HG02970 (cell line): ENCODE results near the gene SAT1.

Experiments
- ATAC-seq: cut with Tn5 transposase; IDR thresholded peaks from one replicate; pipeline ENCODE4 v1.9.1; 2021; ENCODE audit warnings: mild to moderate bottlenecking, moderate library complexity, moderate number of reproducible peaks; ENCODE audit not compliant: unreplicated experiment, low FRiP score

The SAT1 gene

DNA sequence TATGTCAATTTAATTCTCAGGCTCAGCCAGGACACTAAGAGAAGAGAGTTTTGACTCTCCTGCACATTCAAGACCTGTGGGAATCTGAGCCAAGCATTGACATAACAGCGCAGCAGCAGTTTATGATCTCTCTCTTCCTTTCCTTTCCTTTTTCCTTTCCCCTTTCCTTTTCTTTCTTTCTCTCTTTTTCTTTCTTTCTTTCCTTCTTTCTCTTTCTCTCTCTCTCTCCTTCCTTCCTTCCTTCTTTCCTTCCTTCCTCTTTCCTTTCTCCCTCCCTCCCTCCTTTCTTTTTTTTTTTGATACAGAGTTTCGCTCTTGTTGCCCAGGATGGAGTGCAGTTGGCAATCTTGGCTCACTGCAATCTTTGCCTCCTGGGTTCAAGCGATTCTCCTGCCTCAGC lies 21.6 kb downstream of the SAT1 start:
- no peak for ATAC-seq

GRCh38 chrX:23805389-23805788 lies 22.4 kb downstream of the SAT1 start:
- ATAC-seq: no peak

DNA sequence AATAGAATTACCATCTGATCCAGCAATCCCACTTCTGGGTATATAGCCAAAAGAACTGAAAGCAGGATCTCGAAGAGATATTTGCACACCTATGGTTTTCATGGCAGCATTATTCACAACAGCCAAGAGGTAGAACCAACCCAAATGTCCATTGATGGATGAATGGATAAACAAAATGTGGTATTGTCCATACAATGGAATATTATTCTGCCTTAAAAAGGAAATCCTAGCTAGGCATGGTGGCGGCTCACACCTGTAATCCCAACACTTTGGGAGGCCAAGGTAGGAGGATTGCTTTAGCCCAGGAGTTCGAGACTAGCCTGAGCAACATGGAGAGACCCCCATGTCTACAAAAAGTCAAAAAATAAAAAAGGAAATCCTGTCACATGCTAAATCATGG lies 27.3 kb downstream of the SAT1 start:
- no peak for ATAC-seq

- no peak for ATAC-seq
Measured at GRCh38 chrX:23811108-23811651, 28.2 kb downstream of the SAT1 start.

- no peak for ATAC-seq
Measured at GRCh38 chrX:23811656-23812055, 28.7 kb downstream of the SAT1 start.

- ATAC-seq: no peak
Measured at GRCh38 chrX:23813808-23814207, 30.8 kb downstream of the SAT1 start.

GRCh38 chrX:23815376-23815775 lies 32.4 kb downstream of the SAT1 start:
- no peak for ATAC-seq

DNA sequence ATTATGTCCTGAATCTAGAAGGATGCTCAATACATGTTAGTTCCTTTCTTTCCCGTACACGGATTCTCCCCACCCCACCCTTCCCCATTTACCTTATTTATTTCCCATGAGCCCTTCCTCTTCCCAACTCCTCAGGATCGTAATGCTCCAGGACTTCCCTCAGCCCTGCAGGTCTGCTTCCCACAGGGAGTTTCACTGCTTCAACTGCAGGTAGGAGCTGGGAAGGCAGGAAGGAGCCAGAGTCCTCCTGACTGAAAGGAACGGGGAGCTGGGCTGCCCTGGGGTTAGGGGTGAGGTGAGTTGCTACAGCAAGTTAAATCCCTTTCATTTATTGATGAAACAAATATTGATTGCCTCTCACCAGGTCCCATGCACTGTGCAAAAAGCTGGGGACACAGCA lies 33.2 kb downstream of the SAT1 start:
- no peak for ATAC-seq

DNA sequence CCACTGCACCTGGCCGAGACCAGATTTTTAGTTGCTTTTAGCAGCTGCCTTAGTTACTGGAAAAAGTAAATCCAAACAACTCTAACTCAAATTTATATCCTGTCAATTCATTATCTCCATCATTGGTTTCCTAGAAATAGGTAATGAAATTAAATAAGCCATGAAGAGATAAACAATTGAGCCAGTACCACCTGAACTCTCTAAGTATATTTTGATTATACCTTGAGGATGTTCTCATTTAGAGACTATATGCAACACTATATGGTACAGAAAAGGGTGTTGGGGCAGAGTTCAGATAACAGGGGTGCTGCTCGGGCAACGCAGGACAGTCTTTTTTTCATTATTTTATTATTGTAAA lies 35.0 kb downstream of the SAT1 start:
- ATAC-seq: no peak

GRCh38 chrX:23819385-23820234 lies 36.6 kb downstream of the SAT1 start:
- no peak for ATAC-seq

- ATAC-seq: no peak
Measured at GRCh38 chrX:23820235-23820782, 37.3 kb downstream of the SAT1 start.

DNA sequence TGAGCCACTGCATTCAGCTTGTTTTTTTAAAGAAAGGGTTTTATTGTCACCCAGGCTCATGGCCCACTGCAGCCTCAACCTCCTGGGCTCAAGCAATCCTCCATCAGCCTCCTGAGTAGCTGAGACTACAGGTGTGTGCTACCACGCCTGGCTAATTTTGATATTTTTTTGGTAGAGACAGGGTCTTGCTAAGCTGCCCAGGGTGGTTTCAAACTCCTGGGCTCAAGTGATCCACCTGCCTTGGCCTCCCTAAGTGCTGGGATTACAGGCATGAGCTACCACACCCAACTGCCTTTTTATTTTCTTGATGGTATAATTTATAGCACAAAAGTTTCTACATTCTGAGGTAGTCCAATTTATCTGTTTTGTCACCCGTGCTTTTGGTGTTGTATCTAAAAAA lies 38.9 kb downstream of the SAT1 start:
- ATAC-seq: no peak

GRCh38 chrX:23822397-23822796 lies 39.4 kb downstream of the SAT1 start:
- ATAC-seq: no peak

DNA sequence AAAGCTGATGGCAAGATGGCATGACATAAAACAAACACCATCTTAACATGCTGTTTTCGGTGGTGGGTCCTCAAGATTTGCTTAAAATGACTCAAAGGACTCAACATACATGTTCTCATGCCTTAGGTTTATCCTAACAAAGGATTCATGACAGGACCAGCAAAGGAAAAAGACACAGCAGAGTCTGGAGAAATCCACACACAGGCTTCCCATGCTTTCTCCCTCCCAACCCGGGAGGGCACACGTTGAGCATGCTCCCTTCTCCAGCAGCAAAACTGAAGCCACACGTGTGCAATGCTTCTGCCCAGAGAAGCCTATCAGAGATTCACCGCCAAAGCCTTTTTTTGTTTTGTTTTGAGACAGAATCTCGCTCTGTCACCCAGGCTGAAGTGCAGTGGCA lies 39.9 kb downstream of the SAT1 start:
- ATAC-seq: no peak

DNA sequence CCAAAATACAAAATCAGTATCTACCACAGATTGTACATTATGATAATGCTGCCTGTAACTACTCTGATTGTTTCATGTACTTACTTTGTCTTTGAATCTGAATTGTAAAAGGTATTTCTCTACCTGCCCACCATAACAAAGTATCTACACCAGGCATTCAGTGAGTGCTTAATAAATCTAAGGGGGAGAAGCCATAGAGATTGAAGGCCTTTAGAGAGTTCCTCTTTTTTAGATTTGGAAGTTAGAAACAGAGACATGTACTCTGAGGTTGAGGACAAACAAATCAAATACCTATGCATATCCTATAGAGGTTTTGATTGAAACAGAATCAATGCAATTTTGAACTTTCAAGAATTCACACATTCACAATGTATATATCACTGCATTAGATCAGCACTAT lies 42.7 kb downstream of the SAT1 start:
- ATAC-seq: no peak

DNA sequence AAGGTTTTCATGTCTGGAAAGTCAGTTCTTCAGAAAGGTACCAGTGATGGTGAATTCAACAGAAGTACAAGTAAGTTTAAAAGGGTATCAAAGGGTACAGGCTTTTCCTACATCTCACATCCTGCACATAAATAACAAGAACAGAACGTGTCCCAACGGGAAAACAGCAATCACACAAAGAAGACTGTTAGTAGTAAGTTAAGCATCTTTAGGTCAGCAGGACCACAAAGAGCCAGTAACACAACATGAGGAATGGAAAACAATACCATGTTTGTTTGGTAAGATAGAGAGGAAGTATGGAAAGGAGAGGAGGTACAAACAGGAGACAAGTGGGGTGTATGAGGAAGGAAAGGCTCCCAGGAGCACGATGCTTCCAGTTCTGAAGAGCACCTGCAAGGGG lies 43.2 kb downstream of the SAT1 start:
- no peak for ATAC-seq

GRCh38 chrX:23826653-23827052 lies 43.7 kb downstream of the SAT1 start:
- no peak for ATAC-seq

DNA sequence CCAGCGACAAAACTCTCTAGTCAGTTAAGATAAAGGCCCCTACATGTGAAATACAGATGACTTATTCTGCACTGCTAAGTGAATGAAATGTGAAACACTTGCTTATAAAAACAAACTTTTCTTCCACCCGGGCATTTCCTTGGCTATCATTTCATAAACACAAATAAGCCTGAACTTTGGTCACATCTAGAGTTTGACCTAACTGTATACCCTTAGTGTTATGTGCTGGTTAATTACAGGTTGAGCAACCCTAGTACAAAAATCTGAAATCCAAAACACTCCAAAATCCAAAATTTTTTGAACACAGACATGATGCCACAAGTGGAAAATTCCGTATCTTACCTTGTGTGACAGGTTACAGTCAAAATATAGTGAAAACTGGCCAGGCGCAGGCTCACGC lies 45.9 kb downstream of the SAT1 start:
- ATAC-seq: no peak

DNA sequence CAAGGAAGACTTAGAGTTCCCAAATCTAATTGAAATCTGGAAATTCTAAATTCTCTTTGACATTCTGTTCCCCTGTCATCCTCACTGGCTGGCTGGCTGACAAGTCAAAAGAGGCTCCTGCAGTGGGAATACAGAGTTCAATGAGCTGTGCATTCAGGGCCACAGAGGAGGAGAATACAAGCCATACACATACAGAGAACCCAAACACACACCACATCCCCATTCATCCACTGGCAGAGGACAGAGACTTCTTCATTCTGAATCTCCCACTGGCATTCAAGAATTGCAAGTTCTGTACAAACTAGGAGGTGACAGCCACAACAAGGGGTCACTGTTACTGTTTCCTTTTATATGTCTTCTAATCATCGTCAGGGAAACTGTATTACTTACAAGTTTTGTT lies 49.7 kb downstream of the SAT1 start:
- no peak for ATAC-seq
